Right cardiac atrium (tissue), 5 donors: ENCODE results near the gene UBALD1. TPM values are rescaled to one million over a fixed set of nuclear protein-coding genes. Genes with fewer than 3 reads are reported as not detected.

Experiments used
- ATAC-seq, 2 donors: fragments of 200-7000 bp; cut with Tn5 transposase; one replicate each; pipeline versions ENCODE4 v1.8.0 to v1.9.1; 2020; ENCODE audit warnings: moderate library complexity in 2 of 2, mild to moderate bottlenecking in 1 of 2
- DNase-seq, 3 donors: peaks; one replicate each; pipeline ENCODE4 v3.0.0-alpha.2; 2020
- H3K27ac ChIP-seq: one replicate; pipeline ENCODE4 v1.5.1; 2013; ENCODE audit warnings: mild to moderate bottlenecking, low read length, control low read depth, moderate library complexity
- H3K27me3 ChIP-seq: one replicate; pipeline ENCODE4 v1.6.1; 2013; ENCODE audit not compliant: control insufficient read depth, insufficient read depth
- H3K4me1 ChIP-seq: one replicate; pipeline ENCODE4 v1.6.1; 2013; ENCODE audit warnings: low read length; ENCODE audit not compliant: control insufficient read depth, insufficient read depth
- H3K4me3 ChIP-seq: one replicate; pipeline ENCODE4 v1.5.1; 2013; ENCODE audit warnings: low read length, control low read depth
- H3K9me3 ChIP-seq: one replicate; pipeline ENCODE4 v1.6.1; 2013; ENCODE audit warnings: low read length; ENCODE audit not compliant: control insufficient read depth
- WGBS: extraction: QIAGEN DNeasy Blood & Tissue Kit; methylation state at CpG from one replicate; pipeline ENCODE4 v1.1.7; 2013; 5-methylcytosine and 5-hydroxymethylcytosine counted together
- intact Hi-C, 4 donors: fragments of 100-400 bp; cut with DNase I; formaldehyde crosslinking; loops; one replicate each; pipeline versions ENCODE4 v1.11.0 to v1.14.0; 2022 to 2023
- long read RNA-seq, 4 donors: library from polyadenylated mRNA; unstranded; transcript quantifications; one replicate each; pipeline ENCODE4 v2.0.0, GENCODE V29; 2020 to 2021
- polyA plus RNA-seq: library from polyadenylated mRNA; stranded (reverse); fragments of 200-250 nt; gene quantifications from one replicate; pipeline ENCODE4 v1.2.3, GENCODE V29; 2013
- total RNA-seq, 4 donors: library from RNA; stranded (reverse); fragmentation: NEBNext Ultra II Directional; extraction: Animal tissue kit (Norgen Biotek cat#: 25700); gene quantifications; one replicate each; pipeline ENCODE4 v1.2.1, GENCODE V29; 2021
- donor health status: healthy with polysubstance abuse.
- donor health status: DM: no; HTN: yes; CAD: no.
- donor health status: DM: no; HTN: no; CAD: no.
- donor health status: DM: no; HTN: yes; CAD: no; lungs with severe emphysema.
- donor health status: DM: yes; HTN: yes; CAD: no.

The UBALD1 gene
- total RNA-seq (10 to 100 TPM; 22.3 to 28.7 (median 25.7) TPM), polyA plus RNA-seq (30.1 TPM)
- long read RNA-seq, donor 1, transcript UBALD1-205 (1 exons, 2,641 nt), result minor isoform, 5 of 22 reads
- long read RNA-seq, donor 1, transcript UBALD1-201 (3 exons, 1,413 nt), result major isoform, 12 of 22 reads
- long read RNA-seq, donor 1, partial matches to known transcripts, result 1 of 22 reads
- long read RNA-seq, donor 1, other reads (novel, unspliced or antisense), result 3 of 22 reads
- long read RNA-seq, donor 2, transcript UBALD1-201 (3 exons, 1,413 nt), result major isoform, 13 of 20 reads
- long read RNA-seq, donor 2, partial matches to known transcripts, result 0 of 20 reads
- long read RNA-seq, donor 2, other reads (novel, unspliced or antisense), result 4 of 20 reads
- long read RNA-seq, donor 3, partial matches to known transcripts, result 0 of 3 reads
- long read RNA-seq, donor 3, other reads (novel, unspliced or antisense), result 0 of 3 reads
- long read RNA-seq, donor 4, transcript UBALD1-201 (3 exons, 1,413 nt), result major isoform, 11 of 14 reads
- long read RNA-seq, donor 4, partial matches to known transcripts, result 0 of 14 reads
- long read RNA-seq, donor 4, other reads (novel, unspliced or antisense), result 1 of 14 reads

GRCh38 chr16:4614571-4615383 lies at the start of gene UBALD1:
TSS of gene UBALD1 (minus strand) at chr16:4614888. CDS start at chr16:4614797, 91 bp downstream.
- WGBS, result 8% methylated on average over 100 of the region's 100 CpGs
- intact Hi-C loops, result loop anchor here in 1 of 4 donors (10.0 kb wide), 1 partner anchor 100 kb away; no protein-coding TSS in a partner anchor
- H3K4me3 ChIP-seq, result peak within 1 kb of the TSS; percentile 87

GRCh38 chr16:4663777-4664465 lies 49.2 kb upstream of the UBALD1 start:
- no peak overlapping the region for H3K4me3 ChIP-seq
- H3K27me3 ChIP-seq, result no peaks in the 10 kb centered on the region
- H3K4me1 ChIP-seq, result peaks cover 10% of the 10 kb centered on the region
- DNase-seq (peak in 2 of 3 donors; percentile 55 to 78), ATAC-seq (peak; percentile 18 to 21)
- intact Hi-C loops, result no loop called here
- H3K9me3 ChIP-seq, result no peaks in the 10 kb centered on the region
- no peak overlapping the region for H3K27ac ChIP-seq
- 57% methylated on average over 25 of the region's 25 CpGs for WGBS

More at GRCh38 chr16:4614571-4615383, at the start of gene UBALD1:
- peaks cover 10% of the 10 kb centered on the region for H3K4me1 ChIP-seq
- ATAC-seq (peak; percentile 73 to 77), DNase-seq (peak; percentile 85 to 95 (median 93))
- H3K27me3 ChIP-seq, result no peaks in the 10 kb centered on the region
- H3K27ac ChIP-seq, result peak within 1 kb of the TSS; percentile 82
- H3K9me3 ChIP-seq, result no peaks in the 10 kb centered on the region

- Histone ChIP-seq H3K27me3 (no peaks in the 10 kb centered on the region), H3K4me1 (peaks cover 10% of the 10 kb centered on the region), H3K27ac (no peak overlapping the region), H3K4me3 (no peak overlapping the region), H3K9me3 (no peaks in the 10 kb centered on the region)
- no peak for DNase-seq
- ATAC-seq, result no peak
- WGBS, result 69% methylated on average over 5 of the region's 5 CpGs
- intact Hi-C loops, result no loop called here
Observed at GRCh38 chr16:4663465-4663776, 48.7 kb upstream of the UBALD1 start.

GRCh38 chr16:4661661-4662060 lies 47.0 kb upstream of the UBALD1 start:
- Histone ChIP-seq H3K27ac (no peak overlapping the region), H3K9me3 (no peaks in the 10 kb centered on the region), H3K4me3 (no peak overlapping the region), H3K4me1 (peaks cover 10% of the 10 kb centered on the region), H3K27me3 (no peaks in the 10 kb centered on the region)
- 78% methylated on average over 11 of the region's 11 CpGs for WGBS
- DNase-seq, result peak in 1 of 3 donors; percentile 39
- no peak for ATAC-seq
- intact Hi-C loops, result no loop called here

- 20% methylated on average over 18 of the region's 18 CpGs for WGBS
- H3K4me3 ChIP-seq, result no peak overlapping the region
Observed at GRCh38 chr16:4660454-4661007, 45.8 kb upstream of the UBALD1 start.

GRCh38 chr16:4659363-4660353 lies 45.0 kb upstream of the UBALD1 start:
- H3K27me3 ChIP-seq, result no peaks in the 10 kb centered on the region
- intact Hi-C loops, result no loop called here
- no peaks in the 10 kb centered on the region for H3K9me3 ChIP-seq
- H3K27ac ChIP-seq, result no peak overlapping the region
- peaks cover 10% of the 10 kb centered on the region for H3K4me1 ChIP-seq
- WGBS, result 86% methylated on average over 29 of the region's 29 CpGs
- DNase-seq, result peak in 1 of 3 donors; percentile 55
- ATAC-seq, result peak in 1 of 2 donors; percentile 2
- no peak overlapping the region for H3K4me3 ChIP-seq

More at GRCh38 chr16:4660454-4661007, 45.8 kb upstream of the UBALD1 start:
- intact Hi-C loops, result no loop called here
- peak; percentile 43 to 52 for ATAC-seq
- Histone ChIP-seq H3K27ac (no peak overlapping the region), H3K9me3 (no peaks in the 10 kb centered on the region), H3K4me1 (peaks cover 10% of the 10 kb centered on the region), H3K27me3 (no peaks in the 10 kb centered on the region)
- DNase-seq, result peak; percentile 67 to 87 (median 85)

- no peak for ATAC-seq
- whole genome bisulfite sequencing, result 94% methylated on average over 25 of the region's 25 CpGs
- no peak for DNase-seq
- intact Hi-C loops, result no loop called here
- Histone ChIP-seq H3K4me3 (no peak overlapping the region), H3K4me1 (peaks cover 7% of the 10 kb centered on the region), H3K27me3 (no peaks in the 10 kb centered on the region), H3K9me3 (no peaks in the 10 kb centered on the region), H3K27ac (no peak overlapping the region)
Observed at GRCh38 chr16:4656695-4657686, 42.3 kb upstream of the UBALD1 start.

GRCh38 chr16:4656221-4656620 lies 41.5 kb upstream of the UBALD1 start:
- 96% methylated on average over 12 of the region's 12 CpGs for WGBS
- DNase-seq, result no peak
- ATAC-seq, result no peak
- intact Hi-C loops, result no loop called here
- H3K27me3 ChIP-seq, result no peaks in the 10 kb centered on the region
- H3K27ac ChIP-seq, result no peak overlapping the region
- no peak overlapping the region for H3K4me3 ChIP-seq
- peaks cover 7% of the 10 kb centered on the region for H3K4me1 ChIP-seq
- H3K9me3 ChIP-seq, result no peaks in the 10 kb centered on the region

GRCh38 chr16:4655801-4656200 lies 41.1 kb upstream of the UBALD1 start:
- Histone ChIP-seq H3K27me3 (no peaks in the 10 kb centered on the region), H3K4me1 (peaks cover 7% of the 10 kb centered on the region), H3K27ac (no peak overlapping the region), H3K4me3 (no peak overlapping the region), H3K9me3 (no peaks in the 10 kb centered on the region)
- DNase-seq (peak in 1 of 3 donors; percentile 54), ATAC-seq (no peak)
- intact Hi-C loops, result no loop called here
- 98% methylated on average over 6 of the region's 6 CpGs for WGBS
